Osteoblast (primary cell): ENCODE data around the gene VAX1. TPM values are rescaled to one million over a fixed set of nuclear protein-coding genes. Genes with fewer than 3 reads are reported as not detected.
A peak's percentile ranks its signal among the peaks of the same experiment; 100 is the strongest.
"Not testable (repeated sequence)": the region's sequence is repeated elsewhere in the genome, so short reads cannot be mapped to it uniquely, and the experiment has no call there.

Experiments used
- DNase-seq: peaks from one replicate; pipeline ENCODE4 v3.0.0; 2011; ENCODE audit warnings: low spot score, mixed read lengths; ENCODE audit not compliant: insufficient read length; ENCODE audit errors: missing footprints
- H2AFZ ChIP-seq: 2 replicates; pipeline ENCODE4 v1.6.0; 2011; ENCODE audit warnings: mild to moderate bottlenecking, low read length
- H3K27ac ChIP-seq: 2 replicates; pipeline ENCODE4 v1.5.1; 2011; ENCODE audit warnings: mild to moderate bottlenecking, low read depth, low read length, moderate library complexity
- H3K27me3 ChIP-seq: 2 replicates; pipeline ENCODE4 v1.6.0; 2012; ENCODE audit warnings: mild to moderate bottlenecking, control low read depth, inconsistent platforms, low read length, moderate library complexity; ENCODE audit not compliant: insufficient read depth
- H3K36me3 ChIP-seq: 2 replicates; pipeline ENCODE4 v1.5.1; 2011; ENCODE audit warnings: mild to moderate bottlenecking, low read length, control low read depth, moderate library complexity; ENCODE audit not compliant: insufficient read depth
- H3K4me1 ChIP-seq: 2 replicates; pipeline ENCODE4 v1.5.1; 2011; ENCODE audit warnings: mild to moderate bottlenecking, low read length, control low read depth, moderate library complexity; ENCODE audit not compliant: insufficient read depth
- H3K4me2 ChIP-seq: 2 replicates; pipeline ENCODE4 v1.6.0; 2011; ENCODE audit warnings: mild to moderate bottlenecking, low read length; ENCODE audit not compliant: insufficient read depth
- H3K4me3 ChIP-seq: fragments of 200-600 bp; sonication (generic); 3 replicates; pipeline ENCODE4 v1.5.1; 2012; ENCODE audit warnings: mild to moderate bottlenecking, low read length, inconsistent platforms; ENCODE audit not compliant: insufficient read depth
- H3K79me2 ChIP-seq: 2 replicates; pipeline ENCODE4 v1.6.0; 2012; ENCODE audit warnings: mild to moderate bottlenecking, low read length, control low read depth, inconsistent platforms; ENCODE audit not compliant: insufficient read depth
- H3K9me3 ChIP-seq: 2 replicates; pipeline ENCODE4 v1.5.1; 2011; ENCODE audit warnings: low read depth, low read length, control low read depth
- H4K20me1 ChIP-seq: 2 replicates; pipeline ENCODE4 v1.6.0; 2012; ENCODE audit warnings: mild to moderate bottlenecking, low read length, control low read depth; ENCODE audit not compliant: insufficient read depth
- CTCF ChIP-seq: IDR thresholded peaks from 2 replicates; pipeline ENCODE4 v1.5.1; 2011; ENCODE audit warnings: mild to moderate bottlenecking, low read depth, low read length, moderate library complexity; ENCODE audit errors: extremely low read depth
- total RNA-seq: library from RNA; depleted of rRNA; stranded (reverse); fragments of >200 nt; gene quantifications from 2 replicates; pipeline ENCODE4 v1.2.3, GENCODE V29; 2012

The VAX1 gene
- total RNA-seq, result not detected in 2 replicates

GRCh38 chr10:117137911-117138642 lies at the start of gene VAX1:
Gene VAX1 (minus strand): TSS chr10:117138270. CDS start chr10:117138056, 214 bp downstream.
- Histone ChIP-seq H3K4me3 (no peak within 1 kb of the TSS), H3K4me2 (no peak within 1 kb of the TSS), H3K9me3 (no peaks in the 10 kb centered on the region), H3K4me1 (no peaks in the 10 kb centered on the region), H3K27me3 (peaks cover 89% of the 10 kb centered on the region), H2AFZ (no peak within 1 kb of the TSS), H3K79me2 (no peaks in the 10 kb centered on the region), H3K27ac (no peak within 1 kb of the TSS), H3K36me3 (no peaks in the 10 kb centered on the region), H4K20me1 (no peaks in the 10 kb centered on the region)
- TF ChIP-seq CTCF, result no peak
- peak; percentile 92 for DNase-seq

GRCh38 chr10:117186832-117187615 lies 49.0 kb upstream of the VAX1 start:
- H3K27ac ChIP-seq, result no peak overlapping the region
- H3K9me3 ChIP-seq, result no peaks in the 10 kb centered on the region
- no peaks in the 10 kb centered on the region for H4K20me1 ChIP-seq
- no peak for TF ChIP-seq CTCF
- H3K4me3 ChIP-seq, result no peak overlapping the region
- H2AFZ ChIP-seq, result no peak overlapping the region
- no peaks in the 10 kb centered on the region for H3K4me1 ChIP-seq
- H3K79me2 ChIP-seq, result no peaks in the 10 kb centered on the region
- H3K36me3 ChIP-seq, result no peaks in the 10 kb centered on the region
- DNase-seq, result no peak
- H3K4me2 ChIP-seq, result no peak overlapping the region
- H3K27me3 ChIP-seq, result peaks cover 2% of the 10 kb centered on the region

- not testable (repeated sequence) for H3K79me2 ChIP-seq, DNase-seq, H3K4me2 ChIP-seq, H2AFZ ChIP-seq, H3K27ac ChIP-seq, H4K20me1 ChIP-seq, H3K4me3 ChIP-seq, H3K36me3 ChIP-seq, H3K9me3 ChIP-seq, H3K27me3 ChIP-seq, H3K4me1 ChIP-seq
Observed at GRCh38 chr10:117185817-117186216, 47.7 kb upstream of the VAX1 start.

- Histone ChIP-seq H3K4me3 (no peak overlapping the region), H2AFZ (no peak overlapping the region), H4K20me1 (no peaks in the 10 kb centered on the region), H3K36me3 (no peaks in the 10 kb centered on the region), H3K4me2 (no peak overlapping the region), H3K4me1 (no peaks in the 10 kb centered on the region), H3K27me3 (peaks cover 2% of the 10 kb centered on the region), H3K79me2 (no peaks in the 10 kb centered on the region), H3K27ac (no peak overlapping the region), H3K9me3 (no peaks in the 10 kb centered on the region)
- TF ChIP-seq CTCF, result no peak
- no peak for DNase-seq
Observed at GRCh38 chr10:117184821-117185220, 46.8 kb upstream of the VAX1 start.
